ENCODE data around the gene TMC7.

TMC7 gene

DNA sequence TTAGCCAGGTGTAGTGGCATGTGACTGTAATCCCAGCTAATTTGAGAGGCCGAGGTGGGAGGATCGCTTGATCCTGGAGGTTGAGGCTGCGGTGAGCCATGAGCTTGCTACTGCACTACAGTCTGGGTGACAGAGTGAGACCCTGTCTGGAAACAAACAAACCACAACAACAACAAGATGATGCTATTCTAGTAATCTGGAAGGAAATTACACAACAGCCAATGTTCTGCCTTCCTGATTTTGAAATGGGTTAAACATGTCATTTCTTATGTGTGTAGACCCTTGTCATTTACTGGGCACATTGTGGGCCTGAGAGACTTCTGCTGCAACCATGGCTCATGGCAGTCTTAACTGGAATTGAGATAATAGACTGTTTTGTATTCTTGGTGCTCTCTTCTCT, 89.6 kb downstream of the TMC7 start:
- intact Hi-C loops (cut with DNase I): no loop called here

DNA sequence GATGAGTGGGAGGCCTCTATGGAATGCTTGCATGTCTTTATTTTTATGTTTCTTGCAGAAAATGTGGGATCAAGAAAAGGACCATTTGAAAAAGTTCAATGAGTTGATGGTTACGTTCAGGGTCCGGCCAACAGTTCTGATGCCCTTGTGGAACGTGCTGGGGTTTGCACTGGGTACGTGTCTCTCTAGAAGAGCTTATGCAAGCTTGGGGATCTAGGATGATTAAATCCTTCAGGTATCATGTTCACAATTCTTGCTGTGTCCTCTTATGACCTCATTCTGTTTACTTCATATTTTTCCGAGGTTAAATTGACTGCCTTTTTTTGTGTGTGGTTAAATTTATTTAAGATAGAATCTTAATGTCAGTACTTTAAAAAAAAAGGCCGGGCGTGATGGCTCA, 90.1 kb downstream of the TMC7 start:
- DNase-seq: peak in 1 of 42 donors; percentile 9
- intact Hi-C loops (cut with DNase I): no loop called here

More for the DNA sequence above, 89.6 kb downstream of the TMC7 start:
- DNase-seq: no peak

DNA sequence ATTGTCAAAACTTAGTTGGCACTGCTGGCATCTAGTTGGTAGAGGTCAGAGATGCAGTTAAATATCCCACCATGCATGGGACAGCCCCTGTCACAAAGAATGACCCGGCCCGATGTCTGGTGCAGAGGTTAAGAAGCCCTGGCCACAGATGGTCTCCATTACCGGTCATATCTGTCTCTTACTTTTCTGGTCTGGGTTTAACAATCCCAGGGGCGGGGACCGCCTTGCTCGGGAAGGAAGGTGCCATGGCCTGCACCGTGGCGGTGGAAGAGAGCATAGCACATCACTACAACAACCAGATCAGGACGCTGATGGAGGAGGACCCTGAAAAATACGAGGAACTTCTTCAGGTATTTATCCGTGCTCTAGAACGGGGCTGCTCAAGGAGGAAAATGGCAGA, 91.8 kb downstream of the TMC7 start:
- intact Hi-C loops (cut with DNase I): no loop called here
- no peak for DNase-seq

DNA sequence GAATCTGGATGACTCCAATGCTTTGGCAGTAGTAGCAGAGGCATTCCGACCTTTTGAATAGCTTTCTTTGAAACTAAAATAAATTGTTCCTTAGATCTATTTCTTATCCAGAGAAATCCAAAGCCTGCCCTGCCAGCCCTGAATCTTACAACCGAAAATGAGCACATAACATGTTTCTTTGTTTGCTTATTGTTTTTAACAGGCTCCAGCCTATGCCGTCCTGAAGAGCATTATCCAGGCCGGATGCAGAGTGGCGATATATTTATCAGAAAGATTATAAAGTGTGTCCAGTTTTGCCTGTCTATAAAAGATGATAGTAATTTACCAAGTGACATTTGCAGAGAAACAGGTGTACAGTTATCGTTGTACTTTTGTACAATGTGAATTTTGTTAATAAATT, 94.1 kb downstream of the TMC7 start:
- no peak for DNase-seq
- intact Hi-C loops (cut with DNase I): no loop called here

DNA sequence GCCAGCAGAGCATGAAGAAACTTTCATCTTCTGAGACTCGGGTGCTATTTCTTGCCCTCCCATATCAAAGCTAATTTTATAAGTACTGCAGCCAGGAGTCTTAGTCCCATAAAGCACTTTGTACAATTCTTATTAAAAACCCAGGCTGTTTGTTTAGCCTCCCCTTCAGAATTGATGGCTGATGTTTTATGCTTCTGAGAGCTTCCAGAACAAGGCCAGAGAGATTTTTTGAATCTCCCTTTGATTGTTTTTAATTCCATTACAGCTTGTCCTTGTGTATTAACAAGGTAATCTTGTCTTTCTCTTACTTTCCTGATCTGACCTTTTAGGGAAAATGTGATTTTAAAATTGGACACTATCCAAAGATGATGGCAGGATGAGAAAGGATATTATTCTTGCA, 99.9 kb downstream of the TMC7 start:
- DNase-seq: no peak
- intact Hi-C loops (cut with DNase I): loop anchor here (5.0 kb wide), 1 partner anchor 99 kb away; no protein-coding TSS in a partner anchor

DNA sequence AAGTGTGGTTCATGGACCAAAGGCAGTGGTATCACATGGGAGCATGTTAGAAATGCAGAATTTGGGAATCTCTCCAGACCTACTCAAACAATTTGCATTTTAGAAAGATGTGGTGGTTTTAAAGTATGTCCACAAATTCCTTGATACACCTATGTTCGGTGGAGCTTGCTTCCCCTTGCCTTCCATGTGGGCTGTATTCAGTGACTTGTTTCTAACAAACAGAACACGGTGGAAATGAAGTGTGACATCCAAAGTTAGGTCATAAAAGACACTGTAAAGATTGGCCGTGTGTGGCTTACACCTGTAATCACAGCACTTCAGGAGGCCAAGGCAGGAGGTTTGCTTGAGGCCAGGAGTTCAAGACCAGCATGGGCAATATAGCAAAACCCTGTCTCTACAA, 100.4 kb downstream of the TMC7 start:
- intact Hi-C loops (cut with DNase I): loop anchor here (5.0 kb wide), 1 partner anchor 98 kb away; no protein-coding TSS in a partner anchor

DNA sequence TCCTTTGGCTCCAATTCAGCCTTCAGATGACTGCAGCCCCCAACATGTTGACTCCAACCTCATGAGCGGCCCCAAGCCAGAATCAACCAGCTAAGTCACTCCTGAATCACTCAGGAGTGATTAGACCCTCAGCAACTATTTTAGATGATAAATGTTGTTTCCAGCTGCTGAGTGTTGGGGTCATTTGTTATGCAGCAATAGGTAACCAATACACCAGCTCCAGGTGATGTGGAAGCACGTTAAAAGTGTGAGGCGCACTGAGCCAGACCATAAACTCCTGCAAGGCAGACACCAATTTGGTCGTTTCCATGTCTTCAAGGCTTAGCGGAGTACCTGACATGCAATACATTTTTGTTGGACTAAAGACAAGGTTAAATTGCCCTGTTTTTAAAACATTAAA, 101.1 kb downstream of the TMC7 start:
- intact Hi-C loops (cut with DNase I): loop anchor here (5.0 kb wide), 3 partner anchors 97 to 417 kb away; no protein-coding TSS in a partner anchor
- no peak for DNase-seq

More for the DNA sequence above, 100.4 kb downstream of the TMC7 start:
- DNase-seq: no peak

DNA sequence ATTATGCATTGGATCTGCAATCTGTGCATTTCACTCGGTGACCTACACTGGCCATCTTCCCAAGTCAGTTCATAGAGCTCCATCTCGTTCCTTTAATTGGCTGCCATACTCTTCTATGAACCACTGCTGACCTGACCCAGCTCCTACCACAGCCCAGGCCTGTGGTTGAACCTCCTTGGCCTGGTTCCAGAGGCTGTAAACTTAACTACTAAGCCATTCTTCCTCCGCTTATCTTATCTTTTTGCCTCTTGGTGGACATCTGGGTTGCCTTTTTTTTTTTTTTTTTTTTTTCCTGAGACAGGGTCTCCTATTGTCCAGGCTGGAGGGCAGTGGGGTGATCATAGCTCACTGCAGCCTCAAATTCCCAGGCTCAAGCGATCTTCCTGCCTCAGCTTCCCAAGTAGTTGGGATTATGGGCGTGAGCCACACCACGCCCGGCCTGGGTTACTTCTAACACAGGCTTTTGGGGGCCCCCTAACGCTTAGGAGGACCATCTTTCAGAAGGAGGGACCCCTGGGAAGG, 102.0 kb downstream of the TMC7 start:
- intact Hi-C loops (cut with DNase I): loop anchor here (5.0 kb wide), 2 partner anchors 292 to 417 kb away; no protein-coding TSS in a partner anchor
- no peak for DNase-seq

DNA sequence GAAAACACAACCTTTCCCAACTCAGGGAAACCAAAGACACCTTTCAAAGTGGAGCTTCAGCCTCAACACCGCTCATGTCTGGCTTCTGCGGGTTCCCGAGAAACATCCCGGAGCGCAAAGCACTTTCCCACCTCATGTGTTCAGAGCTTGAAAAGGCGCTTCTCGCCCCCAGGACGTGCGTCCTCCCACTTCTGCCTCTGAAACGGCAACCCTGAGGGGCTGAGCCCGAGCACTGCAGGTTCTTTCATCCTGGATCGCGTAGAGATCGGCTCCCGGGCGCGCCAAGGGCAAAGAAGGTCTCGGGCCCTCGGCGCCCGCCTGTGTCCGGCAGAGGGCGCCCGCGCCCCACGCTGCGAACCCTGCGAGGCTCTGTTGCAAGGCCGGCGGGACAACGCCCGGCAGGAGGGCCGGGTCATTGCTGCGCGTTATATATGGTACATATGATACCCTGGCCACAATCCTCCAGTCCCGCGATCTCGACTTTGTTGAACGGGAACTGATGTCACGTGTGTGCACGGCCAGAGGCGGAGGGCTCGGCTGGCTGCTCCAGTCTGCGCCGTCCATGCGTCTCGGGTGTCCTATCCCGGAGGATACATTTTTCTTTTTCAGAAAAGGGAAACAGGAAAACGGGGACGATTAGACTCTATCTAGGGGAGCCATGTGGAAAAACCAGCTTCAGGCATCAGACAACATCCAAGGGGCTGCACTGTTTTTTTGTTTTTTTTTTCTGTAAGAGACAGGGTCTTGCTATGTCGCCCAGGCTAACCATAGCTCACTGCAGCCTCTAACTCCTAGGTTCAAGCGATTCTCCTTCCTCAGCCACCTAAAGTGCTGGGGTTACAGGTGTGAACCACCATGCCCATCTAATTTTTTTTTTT, 102.8 kb downstream of the TMC7 start:
- DNase-seq: peak; percentile 63 to 94 (median 85)
- intact Hi-C loops (cut with DNase I): loop anchor here (5.0 kb wide), 2 partner anchors 291 to 416 kb away; no protein-coding TSS in a partner anchor

DNA sequence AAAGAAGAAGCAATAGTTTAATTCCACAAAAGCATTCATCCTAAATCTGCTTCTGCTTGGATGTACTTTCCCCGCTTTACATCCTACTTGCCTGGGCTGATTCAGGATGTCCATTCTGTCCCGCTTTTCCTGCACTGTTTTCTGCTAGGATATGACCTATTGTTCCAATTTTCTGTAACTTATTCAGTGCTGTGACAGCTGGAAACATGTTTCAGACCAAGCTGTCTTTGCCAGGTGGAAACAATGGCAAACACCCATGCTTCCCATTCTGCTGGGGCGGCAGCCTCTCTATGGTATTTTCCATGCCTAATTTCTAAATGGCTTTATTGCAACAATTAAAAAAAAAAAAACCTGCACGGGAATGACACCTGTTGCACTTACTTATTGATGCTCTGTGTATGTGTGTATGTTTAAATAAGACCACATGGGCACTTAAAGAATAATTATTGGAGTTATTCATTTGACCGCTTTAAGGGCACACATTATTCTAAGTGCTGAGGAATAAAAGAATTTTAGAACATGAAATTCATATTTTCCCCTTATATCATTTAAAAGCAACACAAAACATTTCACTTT, 104.7 kb downstream of the TMC7 start:
- intact Hi-C loops (cut with DNase I): loop anchor here (5.0 kb wide), 2 partner anchors 289 to 414 kb away; no protein-coding TSS in a partner anchor
- DNase-seq: no peak

DNA sequence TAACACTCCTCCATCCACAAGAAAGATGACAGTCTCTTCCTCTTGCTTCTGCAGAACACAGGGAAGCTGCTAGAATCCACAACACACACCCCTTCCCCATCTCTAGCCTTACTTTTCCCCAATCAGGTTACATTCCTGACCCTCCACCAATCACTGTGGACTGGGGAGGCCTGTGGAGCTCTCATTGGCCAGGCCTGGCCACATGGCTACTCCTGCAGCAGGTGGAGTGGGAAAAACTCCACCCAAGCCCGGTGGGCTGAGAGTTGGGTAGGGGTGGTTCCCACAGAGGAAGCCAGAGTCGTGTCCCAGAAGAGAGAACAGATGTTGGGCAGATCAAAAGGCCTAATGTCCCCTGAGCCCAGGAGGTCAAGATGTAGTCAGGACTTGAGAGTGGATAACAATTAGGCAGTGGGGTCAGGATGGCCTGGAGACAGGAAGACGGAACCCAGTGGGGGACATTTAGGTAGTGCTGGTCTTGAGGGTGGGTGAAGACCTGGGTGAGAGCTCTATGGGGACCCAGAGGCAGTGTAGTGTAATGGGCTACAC, 105.7 kb downstream of the TMC7 start:
- intact Hi-C loops (cut with DNase I): loop anchor here (5.0 kb wide), 2 partner anchors 288 to 413 kb away; no protein-coding TSS in a partner anchor
- DNase-seq: peak in 1 of 42 donors; percentile 19

DNA sequence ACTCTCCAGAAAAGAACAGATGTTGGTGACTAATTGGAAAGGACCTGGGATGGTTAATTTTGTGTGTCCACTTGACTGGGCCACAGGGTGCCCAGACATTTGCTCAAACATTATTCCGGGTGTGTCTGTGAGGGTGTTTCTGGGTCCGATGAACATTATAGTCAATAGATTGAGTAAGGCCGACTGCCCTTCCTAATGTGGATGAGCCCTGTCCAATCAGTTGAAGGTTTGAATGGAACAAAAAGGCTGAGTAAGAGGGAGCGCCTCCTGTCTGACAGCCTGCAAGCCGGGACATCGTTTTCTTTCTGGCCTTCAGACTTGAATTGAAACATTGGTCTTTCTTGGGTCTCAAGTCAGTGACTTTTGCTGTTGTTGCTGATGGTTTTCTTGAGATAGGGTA, 107.2 kb downstream of the TMC7 start:
- intact Hi-C loops (cut with DNase I): no loop called here
- no peak for DNase-seq

DNA sequence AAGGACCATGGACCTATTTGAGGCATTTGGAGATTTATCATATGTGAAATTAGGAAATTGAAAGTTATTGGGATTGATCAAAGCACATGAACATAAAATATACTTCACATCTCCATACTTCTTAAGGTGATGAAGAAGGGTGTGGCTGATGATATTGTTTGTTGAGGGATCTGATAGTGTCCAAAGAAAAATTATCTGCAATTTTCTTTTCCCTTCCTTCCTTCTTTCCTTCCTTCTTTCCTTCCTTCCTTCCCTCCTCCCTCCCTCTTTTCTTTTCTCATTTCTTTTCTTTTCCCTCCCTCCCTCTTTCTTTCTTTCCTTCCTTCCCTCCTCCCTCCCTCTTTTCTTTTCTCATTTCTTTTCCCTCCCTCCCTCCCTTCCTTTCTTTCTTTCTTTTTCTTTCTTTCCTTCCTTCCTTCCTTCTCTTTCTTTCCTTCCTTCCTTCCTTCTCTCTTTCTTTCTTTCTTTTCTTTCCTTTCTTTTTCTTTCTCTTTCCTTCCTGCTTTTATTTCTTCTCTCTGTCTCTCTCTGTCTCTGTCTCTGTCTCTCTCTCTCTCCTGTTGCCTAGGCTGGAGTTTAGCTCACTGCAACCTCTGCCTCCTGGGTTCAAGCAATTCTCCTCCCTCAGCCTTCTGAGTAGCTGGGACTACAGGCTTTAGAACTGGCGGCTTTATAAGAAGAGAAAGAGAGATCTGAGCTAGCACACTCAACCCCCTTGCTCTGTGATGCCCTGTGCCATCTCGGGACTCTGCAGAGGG, 109.1 kb downstream of the TMC7 start:
- intact Hi-C loops (cut with DNase I): no loop called here
- DNase-seq: no peak

DNA sequence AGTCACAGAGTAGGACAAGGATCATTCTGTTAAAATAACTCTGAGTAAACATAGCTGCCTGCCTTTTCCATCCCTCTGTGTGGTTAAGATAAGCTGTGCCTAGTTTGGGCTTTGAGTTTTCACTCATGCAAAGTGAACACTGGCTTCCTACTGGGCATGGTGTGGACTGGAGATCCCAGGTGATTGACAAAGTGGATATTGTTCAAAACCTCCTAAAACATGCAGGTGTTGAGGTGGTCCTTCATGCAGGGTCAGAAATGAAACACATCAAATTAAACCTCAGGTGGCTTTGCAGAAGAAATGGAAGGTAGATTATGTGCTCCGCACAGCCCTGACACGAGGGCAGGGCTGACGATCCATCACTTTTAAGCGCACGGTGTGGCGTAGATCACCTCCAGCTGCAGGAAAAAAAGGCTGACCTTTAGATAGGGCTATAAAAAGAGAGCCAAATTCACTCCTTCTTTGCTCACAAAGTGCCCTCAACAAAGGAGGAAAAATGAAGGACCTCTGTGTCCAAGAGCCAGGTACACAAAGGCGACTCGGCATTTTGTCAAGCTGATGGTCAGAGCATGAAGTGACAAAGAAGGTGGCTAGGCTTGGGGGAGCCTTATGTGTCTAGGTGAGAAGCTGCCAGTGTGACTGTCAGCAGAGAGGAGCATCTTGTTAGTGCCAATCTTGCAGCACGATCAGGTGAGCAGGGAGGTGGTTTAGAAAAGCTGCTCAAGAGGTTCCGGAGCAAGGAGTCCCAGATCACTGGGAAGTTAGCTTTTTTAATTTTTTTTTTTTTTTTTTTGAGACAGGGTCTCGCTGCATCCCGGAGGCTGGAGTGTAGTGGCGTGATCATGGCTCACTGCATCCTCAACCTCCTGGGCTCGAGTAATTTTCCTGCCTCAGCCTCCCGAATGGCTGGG, 110.2 kb downstream of the TMC7 start:
- peak in 1 of 42 donors; percentile 29 for DNase-seq
- intact Hi-C loops (cut with DNase I): no loop called here

DNA sequence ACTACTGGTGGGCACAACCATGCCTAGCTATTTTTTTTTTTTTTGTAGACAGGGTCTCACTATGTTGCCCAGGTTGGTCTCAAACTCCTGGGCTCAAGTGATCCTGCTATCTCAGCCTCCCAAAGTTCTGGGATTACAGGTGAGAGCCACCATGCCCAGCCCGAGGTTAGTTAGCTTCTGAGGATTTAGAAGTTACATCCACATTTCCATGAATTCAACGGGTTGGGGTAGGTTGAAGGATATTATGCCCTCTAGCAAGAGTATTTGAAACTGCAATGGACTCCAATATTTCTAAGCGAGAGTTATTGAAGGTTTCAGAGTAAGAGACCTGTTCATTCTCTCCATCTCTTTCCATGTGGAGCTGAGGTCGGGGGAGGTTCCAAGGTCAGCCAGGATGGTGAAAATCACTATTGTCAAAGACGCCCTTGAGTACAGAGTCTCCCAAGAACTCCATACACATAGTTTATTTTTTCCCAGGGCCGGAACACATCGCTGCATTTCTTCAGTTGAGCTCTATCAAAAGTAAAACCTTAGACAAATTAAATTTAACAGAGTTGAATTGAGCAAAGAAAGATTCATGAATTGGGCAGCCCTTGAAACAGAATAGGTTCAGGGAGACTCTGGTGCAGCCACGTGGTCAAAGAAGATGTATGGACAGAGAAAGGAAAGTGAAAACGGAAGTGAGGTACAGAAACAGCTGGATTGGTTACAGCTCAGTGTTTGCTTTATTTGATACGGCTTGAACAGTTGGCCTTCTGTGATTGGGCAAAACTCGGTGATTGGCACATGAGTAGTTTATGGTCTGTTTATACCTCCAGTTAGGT, 111.0 kb downstream of the TMC7 start:
- no peak for DNase-seq
- intact Hi-C loops (cut with DNase I): no loop called here

DNA sequence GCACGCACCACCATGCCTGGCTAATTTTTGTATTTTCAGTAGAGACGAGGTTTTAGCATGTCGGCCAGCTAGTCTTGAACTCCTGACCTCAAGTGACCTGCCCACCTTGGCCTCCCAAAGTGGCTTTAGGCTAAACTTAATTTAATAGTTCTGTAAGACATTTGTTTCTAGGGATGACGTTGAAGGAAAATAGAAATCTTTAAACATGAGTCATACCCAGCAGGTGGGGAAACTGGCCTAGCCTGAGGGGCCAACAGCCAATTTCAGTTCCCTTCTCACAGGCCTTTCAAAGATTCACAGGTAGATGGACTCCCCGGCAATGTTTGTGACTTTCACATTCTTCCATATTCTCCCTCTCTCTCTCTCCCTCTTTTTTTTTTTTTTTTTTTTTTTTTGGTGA, 111.9 kb downstream of the TMC7 start:
- intact Hi-C loops (cut with DNase I): no loop called here
- no peak for DNase-seq

DNA sequence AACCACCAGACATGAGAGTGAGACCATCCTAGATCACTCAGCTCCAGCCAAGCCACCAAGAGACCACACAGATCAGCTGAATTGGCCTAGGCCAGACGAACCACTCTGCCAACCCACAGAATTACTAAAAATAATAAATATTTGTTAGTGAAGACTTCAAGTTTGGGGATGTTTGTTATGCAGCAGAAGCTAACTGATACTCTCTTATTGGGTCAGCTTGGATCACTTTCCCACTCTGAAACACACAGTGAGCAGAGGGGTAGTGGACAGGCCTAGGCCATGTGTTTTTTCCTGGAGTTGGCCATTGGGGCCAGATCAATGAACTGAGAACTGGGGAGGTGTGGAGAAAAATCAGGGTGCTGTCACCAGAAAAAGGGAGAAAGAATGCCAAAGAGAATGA, 114.4 kb downstream of the TMC7 start:
- intact Hi-C loops (cut with DNase I): no loop called here
- DNase-seq: no peak
